ENCODE measurements around the gene CCDC154.
"Not testable (repeated sequence)": the region's sequence is repeated elsewhere in the genome, so short reads cannot be mapped to it uniquely, and the experiment has no call there.

The CCDC154 gene

DNA sequence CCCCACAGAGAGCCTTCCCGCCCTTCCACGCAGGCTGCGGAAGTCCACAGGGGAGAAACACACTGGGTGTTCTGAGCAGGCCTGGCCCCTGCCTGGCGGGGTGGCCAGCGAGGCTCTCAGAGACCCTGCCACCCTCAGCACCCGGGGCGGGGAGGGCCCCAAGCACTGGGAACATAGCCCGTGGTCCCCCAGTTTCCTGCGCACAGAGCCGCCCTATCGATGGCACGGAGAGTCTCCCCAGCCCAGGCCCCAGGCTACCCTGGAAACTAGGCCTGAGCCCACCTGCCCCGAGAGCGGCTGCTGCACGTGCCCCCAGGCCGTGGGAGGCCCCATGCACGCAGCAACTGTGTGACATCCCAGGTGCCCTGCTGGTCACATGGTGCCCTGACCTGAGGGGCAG lies 10.2 kb upstream of the CCDC154 start:
- no peak for DNase-seq

DNA sequence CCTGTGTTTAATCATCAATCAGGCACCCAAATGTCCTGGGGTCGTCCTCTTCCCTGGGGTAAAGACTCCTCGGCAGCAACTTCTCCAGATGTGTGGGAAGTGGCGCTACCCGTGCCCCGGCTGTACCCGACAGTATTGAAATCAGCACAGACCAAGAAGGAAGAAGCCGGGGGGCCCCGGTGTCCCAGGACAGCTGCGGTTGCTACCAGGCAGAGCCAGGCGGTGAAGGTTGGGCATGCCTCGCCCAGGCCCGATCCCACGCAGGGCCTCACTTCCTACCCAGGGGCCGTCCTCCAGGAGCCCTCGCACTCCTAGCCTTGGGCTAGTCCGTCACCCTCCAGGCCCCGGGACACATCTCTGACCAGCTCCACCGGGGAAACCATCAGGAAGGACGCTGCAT lies 9.0 kb upstream of the CCDC154 start:
- no peak for DNase-seq

DNA sequence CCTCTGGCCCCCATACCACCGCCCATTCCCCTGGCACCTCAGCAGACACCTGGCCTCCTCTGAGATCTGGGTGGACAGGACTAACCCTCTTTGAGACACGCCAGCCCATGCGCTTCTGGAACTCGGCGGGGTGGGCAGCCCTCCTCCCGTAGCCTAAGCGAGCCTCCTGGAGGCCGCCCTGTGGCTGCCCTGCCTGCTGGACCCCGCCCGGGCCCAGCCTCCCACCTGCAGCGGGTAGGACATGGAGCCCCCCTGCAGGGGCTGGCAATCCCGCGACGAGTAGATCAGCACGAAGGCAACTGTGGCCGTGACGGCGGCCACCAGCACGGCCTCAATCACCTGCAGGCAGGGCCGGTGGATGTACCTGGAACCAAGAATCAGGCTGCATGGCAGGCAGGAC lies 8.2 kb upstream of the CCDC154 start:
- DNase-seq: no peak

DNA sequence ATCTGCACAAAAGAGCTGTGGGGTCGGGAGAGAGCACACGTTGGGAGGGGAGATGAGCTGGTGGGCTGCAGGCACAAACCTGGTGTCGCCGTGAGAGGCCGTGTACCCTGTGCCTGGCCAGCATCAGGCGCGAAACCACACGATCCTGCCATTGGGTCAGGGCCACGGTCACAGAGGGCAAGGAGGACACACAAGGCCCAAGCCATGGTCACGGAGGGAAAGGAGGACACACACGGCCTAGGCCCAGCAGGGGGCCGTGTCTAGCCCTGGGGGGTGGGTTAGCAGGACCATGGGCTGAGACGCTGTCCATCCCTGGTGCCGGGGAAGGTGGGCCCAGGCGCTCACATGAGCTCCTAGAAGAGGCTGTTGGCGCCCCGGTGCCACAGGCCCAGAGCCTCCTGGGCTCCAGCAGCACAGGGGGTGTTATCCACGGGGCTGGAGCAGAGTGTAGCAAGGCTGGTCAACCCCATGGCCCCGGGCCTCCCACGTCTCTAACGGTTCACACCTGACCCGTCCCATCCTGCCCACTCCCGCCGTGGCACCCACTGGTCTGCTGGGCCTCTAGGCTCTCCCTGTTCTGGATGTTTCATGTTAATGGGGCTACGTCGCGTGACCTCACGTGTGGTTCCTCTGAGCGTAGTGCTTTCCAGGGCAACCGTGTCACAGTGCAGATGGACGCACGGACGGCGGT lies 7.5 kb upstream of the CCDC154 start:
- no peak for DNase-seq

DNA sequence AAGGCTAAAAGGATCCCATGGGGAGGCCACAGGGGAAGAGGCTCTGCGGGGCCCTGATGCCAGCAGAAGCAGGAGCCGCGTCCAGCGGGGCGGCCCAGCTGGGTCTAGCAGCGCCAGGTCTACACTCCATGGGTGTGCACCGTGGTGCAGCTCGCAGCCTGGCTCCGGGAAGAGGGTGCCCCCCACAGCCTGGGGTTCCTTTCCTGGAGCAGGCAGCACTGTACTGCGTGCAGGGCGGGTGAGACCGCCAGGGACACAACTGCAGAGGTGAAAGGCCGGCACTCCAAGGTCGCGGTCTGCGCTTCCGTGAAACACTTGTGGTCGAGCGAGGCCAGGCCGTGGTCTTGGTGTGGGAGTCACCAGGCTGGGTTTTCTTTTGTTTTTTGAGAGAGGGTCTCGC lies 6.5 kb upstream of the CCDC154 start:
- no peak for DNase-seq

DNA sequence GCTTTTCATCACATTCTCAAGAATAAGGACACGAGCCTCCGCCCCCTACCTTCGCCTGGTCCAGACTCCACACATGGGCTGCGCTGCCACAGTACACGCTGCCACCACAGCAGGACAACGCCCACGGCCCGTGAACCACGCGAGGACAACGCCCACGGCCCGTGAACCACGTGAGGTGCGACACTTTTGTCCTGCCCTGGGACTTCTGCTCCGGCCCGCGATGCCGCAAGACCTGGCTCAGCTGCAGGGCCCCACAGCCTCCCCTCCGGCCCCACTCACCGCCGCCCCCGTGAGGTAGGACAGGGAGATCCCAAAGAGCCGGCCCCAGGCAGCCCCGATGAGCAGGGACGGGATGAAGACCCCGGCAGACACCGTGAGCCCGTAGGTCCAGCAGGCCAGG lies 5.9 kb upstream of the CCDC154 start:
- no peak for DNase-seq

DNA sequence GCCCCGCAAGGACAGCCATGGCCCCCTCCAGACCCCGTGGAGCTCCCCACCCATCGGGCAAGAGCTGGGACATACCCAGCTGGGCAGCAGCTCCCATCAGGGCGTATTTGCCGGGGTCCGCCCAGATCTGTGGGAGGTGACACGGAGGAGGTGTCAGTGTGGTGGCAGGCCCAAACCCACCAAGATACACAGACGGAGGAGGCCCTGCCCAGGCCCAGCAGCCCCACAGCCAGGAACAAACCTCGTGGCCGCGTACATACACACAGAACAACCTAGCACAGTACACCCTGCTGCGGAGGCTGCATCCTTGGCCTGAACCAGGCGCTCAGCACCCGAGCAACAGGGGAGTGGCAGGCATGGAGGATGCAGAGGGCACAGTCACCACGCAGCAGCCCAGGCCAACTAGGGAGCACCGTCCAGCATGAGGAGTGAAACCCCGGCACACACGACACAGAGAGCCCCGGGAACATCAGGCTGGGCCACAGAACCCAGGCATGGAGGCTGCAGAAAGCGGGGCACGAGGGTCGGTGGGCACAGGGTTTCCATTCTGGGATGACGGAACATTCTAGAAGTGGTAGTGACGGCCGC lies 4.9 kb upstream of the CCDC154 start:
- no peak for DNase-seq

DNA sequence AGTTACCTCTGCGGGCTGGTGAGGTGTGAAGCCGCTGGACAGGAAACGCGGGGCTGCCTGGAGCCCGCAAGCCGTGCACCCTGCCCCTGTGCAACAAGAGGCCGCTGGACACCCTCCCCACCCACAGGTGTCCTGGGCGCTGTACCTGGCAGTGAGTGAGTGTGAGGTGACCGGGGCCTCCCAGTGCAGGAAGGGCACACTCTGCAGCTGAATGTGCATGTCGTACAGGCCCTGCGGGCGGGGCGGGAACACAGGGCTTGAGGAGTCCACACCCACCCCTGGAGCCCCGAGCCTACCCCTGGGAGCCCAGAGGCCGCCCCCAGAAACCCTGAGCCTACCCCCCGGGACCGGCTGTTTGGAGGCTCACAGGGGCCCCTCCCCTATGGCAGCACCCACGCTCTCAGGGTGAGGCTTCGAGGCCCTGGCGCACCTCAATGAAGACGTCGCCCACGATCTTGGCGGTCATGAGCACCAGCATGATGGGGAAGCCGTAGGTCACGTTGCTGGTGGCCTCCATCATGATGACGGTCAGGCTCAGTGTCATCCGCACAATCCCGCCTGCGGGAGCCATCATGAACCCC lies 4.3 kb upstream of the CCDC154 start:
- DNase-seq: no peak

DNA sequence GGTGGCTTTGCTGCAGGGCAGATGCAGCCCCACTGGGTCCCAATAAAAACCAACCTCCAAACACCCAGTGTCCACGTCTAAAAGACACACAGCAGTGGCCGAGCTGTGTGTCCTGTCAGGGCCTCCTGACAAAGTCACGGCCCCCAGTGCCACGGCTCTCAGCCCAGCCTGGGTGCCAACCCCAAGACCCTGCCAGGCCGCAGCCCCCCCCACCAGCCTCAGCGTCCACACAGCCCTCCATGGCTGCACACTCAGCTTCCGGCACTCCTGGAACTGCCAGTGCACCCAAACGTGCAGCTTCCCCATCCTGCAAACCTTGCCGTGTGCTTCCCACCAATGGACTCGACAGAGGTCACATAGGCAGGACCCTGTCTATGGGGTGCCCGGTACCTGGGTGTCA lies 3.6 kb upstream of the CCDC154 start:
- no peak for DNase-seq

DNA sequence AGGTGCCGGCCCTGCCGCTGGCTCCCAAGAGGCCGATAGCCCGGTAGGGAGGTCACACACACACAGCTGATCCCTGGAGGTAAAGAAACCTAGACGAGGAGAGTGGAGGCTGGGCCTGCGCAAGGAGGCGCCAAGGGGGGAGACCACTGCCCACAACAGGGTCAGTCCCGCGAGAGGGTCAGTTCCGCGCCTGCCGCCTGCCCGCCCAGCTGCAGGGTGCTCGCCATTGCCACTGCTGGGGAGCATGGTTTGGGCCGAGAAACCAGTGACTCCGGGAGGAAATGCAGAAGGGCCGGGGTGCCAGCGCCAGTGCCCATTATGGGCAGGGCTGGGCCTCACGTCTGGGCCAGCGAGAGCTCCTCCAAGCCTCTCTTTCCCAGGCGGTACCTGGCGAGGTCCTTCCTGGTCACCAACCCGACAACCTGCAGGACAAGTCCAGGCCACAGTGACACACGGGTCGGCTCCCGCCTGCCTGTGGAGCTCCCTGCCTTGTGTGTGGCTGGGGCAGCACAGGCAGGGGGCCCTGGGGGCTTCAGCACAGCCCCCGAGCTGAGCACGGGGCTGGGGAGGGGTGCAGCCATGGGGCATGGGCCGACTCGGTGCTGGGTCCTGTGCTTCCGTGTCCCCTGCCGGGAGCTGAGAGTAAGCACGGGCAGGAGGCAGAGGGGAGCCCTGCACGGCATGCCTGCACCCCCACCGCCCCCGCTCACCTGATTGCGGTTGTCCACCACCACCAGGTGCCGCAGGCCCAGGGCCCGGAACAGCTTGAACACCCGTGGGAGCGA lies 2.1 kb upstream of the CCDC154 start:
- no peak for DNase-seq

DNA sequence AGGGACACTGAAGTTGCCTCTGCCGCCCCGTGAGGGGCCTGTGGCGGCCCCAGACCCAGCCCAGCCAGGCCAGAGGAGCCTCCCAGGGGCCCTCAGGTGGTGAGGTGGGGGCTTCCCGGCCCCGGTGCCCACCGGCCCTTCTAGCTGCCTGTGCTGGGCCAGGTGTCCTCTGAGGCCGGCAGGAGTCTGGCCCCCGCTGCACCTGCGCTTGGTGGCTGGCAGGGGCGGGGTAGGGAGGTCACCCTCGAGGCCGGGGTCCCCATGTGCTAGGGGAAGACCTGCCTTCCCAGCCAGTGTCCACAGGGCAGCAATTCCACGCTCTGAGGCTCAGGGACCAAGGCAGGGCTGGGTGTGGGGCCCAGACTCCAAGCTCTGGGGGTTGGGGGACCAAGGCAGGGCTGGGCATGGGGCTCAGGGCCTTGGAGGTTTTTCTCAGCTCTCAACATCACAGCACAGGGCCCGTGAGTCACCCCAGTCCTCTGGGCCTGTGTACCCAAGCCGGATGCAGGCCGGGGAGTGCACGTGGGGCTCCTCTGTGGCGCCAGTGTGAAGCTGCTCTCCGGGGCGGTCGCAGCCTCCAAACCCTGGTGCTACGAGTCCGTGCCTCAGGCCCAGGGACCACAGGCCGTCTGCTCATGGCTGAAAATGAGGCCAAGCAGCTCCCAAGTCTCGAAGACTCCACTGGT lies 1.3 kb upstream of the CCDC154 start:
- DNase-seq: no peak

DNA sequence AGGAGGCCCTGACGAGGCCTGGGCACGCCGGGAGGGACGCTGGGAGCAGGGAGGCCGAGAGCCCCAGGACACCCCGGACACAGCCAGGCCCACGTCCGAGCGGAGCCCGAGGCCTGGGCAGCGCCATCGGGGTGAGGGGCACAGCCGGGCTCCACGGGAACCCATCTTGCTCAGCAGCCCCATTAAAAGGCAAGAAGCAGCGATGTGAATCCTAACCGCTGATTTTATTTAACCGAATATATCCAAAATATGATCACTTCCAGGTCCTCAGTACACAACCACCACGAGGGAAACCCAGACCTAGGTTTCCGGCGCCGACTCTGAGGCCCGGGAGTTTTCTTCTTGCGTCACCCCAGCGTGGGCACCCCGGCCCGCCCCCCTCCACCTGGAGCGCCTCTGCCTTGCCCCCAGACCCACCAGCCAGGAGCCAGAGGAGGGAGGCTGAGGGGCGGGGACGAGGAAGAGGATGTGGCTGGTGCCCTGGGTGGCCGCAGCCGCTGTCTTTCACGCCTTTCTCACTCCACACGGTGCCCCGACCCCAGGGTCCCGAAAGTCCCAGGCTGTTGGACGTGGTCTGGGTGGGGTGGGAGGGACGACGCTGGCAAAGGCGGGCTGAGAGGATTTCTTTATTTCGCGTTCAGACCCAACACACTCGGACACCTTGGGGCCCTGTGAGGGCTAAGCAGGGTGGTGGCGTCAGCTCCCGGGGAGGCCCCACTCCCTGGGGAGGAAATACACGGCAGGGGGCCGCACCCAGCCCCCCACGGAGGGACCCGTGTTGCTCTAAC lies 568 bp upstream of the CCDC154 start:
- DNase-seq: no peak

DNA sequence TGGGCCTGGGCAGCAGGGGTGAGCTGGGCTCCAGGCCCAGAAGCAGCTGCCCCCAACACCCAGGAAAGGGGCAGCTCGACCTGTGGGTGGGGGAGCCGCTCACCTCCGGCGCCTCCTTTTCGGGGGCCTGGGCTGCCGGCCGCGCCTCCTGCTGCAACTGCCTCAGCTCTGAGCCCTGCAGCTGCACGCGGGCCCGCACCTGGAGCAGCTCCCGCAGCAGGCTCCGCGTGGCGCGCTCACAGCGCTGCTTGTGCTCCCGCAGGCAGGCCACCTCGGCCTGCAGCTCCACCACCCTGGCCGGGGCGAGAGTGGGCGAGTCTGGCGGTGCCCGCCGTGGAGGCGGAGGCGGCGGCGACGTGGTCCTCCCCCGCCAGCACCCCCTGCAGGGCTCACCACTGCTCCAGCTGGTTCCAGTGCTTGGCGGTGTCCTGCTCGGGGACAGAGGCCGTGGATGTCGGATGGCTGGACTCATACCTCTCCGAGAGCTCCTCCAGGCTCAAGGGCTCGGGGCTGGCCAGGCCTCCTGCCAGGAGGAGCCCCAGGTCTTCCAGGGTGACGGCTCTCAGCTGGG lies 868 bp downstream of the CCDC154 start:
- DNase-seq: no peak

DNA sequence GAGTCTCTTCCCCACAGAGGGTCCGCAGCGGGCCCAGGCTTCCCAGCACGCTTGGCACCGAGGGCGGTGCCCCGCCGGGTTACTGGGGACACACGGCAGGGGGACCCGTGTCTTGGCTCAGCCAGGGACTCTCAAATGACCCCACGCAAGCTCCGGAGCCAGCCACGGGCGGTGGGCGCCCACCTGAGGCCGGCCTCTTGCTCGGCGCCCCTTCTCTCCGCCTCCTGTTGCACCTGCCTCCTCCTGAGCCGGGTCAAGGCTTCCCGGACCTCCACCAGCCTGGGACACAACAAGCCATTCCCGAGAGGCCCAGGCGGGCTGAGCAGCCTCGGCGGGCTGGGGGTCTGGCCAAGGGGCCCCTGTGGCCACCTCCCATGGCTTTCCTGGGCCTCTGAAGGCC lies 1.7 kb downstream of the CCDC154 start:
- DNase-seq: no peak

DNA sequence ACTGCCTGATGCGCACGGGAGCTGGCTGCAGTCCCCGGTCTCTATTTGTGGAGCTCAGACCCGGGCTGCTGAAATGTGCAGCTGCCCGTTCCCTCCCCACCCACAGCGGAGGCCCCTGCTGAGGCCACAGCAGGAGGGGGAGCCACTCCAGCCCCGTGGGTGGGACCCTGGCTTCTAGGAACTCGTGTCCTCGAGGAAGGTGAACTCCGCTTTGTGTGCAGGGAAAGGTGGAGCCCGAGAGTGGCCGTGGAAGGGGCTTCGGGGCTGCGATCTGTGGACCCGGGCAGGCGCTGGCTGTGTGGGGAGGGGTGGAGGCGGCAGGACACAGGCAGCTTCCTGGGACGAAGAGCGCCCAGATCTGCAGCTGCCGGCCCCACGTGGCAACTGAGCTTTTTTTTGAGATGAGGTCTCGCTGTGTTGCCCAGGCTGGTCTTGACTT lies 2.9 kb downstream of the CCDC154 start:
- no peak for DNase-seq

DNA sequence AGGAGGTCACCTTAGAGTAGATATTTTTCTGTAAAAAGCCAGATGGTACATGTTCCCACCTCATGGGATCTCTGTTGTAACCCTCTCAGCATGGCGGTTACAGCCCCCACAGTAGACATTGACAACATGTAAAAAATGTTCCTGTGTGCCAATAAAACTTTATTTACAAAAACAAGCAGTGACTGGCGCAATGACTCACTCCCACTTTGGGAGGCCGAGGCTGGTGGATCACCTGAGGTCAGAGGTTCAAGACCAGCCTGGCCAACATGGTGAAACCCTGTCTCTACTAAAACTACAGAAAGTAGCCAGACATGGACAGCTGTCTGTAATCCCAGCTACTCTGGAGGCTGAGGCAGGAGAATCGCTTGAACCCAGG lies 4.7 kb downstream of the CCDC154 start:
- DNase-seq: not testable (repeated sequence)

DNA sequence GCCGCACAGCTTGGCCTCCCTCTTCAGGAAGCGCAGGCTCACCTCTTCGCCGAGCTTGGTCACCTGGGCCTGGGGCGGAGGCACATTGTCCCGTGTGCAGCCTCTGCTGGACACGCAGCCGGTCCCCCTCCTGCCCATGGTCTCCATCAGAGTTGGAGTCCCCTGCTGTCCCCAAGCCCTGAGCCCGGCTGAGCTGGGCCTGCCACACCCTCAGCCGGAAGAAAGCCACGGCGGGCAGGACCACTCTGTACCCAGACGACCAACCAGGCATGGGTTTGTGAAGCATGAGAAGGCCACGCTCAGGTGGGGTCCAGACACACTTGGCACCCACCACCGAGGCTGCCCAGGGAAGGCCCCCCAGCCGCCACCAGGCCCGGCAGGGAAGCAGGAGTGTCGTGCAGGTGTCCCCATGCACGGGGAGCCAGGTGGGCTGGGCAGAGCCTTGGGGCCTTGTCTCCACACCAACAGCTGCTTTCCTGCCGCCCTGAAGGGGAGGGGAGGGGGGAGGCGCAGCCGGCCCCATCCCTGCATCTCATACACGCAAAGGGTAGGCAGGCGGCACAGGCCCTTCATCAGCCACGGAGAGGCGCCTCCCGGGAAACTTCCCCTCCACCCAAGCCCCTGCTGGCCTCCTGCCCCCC lies 5.2 kb downstream of the CCDC154 start:
- DNase-seq: no peak

DNA sequence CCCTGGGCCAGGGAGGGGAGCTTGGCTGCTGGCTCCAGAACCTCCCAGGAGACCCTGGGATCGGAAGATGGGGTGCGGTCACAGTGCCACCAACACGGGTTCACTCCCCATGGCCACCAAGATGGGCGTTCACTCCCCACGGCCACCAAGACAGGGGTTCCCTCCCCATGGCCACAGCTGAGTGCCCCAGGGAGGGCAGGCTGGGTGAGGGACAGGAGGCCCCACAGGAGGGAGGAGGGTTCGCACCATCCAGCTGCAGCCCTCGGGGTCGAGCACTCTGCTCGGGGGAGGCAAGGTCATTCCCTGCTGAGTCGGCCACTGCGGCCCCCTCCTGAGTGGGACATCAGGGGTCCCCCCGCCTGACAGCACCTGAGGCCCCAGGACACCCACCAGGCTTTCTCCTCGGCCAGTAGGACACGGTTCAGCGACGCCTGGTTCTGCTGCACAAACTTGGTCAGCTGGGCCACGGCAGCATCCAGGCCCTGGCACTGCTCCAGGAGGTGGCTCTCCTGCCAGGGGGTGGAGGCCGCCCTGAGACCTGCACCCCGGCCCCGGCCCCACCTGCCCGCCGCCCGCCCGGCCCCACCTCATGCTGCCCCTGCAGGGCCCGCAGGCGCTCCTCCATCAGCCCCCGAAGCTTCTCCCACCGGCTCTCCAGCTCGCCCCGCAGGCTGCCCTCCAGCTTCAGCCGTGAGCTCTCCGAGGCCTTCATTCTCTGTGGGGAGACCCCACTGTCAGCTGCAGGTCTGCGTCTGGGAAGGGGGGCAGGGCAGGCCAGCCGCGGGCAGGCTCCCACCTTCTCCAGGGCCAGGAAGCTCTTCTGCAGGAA lies 5.9 kb downstream of the CCDC154 start:
- DNase-seq: no peak

DNA sequence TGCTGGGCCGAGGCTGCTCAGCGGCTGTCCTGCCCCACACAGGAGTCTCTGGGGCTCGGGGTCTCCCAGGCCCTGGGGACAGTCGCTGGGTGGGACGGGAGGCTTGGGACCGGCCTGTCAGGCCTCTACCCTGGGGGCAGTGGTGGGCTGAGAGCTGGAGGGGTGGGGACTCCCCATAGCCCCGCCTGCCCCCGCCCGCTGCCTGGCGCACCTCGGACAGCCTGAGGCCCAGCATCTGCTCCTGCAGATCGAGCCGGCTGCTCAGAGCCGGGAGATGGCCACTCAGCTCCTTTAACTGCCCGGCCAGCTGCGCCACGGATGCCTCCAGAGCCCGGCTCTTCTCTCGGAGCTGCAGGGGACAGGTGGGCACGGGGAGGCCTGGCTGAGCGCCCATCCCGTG lies 6.8 kb downstream of the CCDC154 start:
- DNase-seq: no peak

DNA sequence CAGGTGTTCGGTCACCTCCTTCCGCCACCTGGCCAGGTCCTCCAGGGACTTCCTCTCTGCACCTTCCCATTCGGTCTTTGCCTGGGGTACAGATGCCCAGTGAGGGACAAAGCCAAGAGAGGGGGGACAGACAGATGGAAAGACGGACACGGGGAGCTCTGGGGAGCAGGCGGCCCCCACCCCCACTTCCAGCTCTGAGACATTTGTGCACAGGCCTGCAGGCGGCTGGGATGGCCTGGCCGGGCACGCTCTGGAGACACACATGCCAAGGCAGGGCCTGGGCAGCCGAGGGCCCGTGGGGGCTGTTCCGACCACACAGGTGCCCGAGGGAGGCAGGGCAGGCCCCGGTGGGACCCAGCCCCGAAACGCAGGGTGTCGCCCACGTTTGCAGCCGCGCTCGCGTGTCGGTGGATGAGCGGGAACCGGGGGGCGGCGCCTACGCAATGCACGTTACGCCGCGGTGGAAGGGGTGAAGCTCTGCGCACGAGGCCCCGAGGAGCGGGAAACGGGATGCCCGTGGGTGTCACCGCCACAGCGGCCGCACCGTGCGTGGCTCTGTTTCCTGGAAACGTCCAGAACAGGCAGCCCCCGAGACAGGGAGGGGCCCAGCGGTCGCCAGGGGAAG lies 7.5 kb downstream of the CCDC154 start:
- no peak for DNase-seq

Measured in stimulated activated CD4-positive, alpha-beta T cell treated with anti-CD3 and anti-CD28 coated beads, Interleukin-4, amount 100 ng/mL, for 1 hour (primary cell).